OCI-LY7 (cell line): ENCODE results near the gene LGR6. TPM values are rescaled to one million over a fixed set of nuclear protein-coding genes. Genes with fewer than 3 reads are reported as not detected.
"Not testable (repeated sequence)": the region's sequence is repeated elsewhere in the genome, so short reads cannot be mapped to it uniquely, and the experiment has no call there.

Source experiments
- BruUV-seq: library from RNA; stranded (reverse); fragments of 400-500 nt; replicated peaks from 2 replicates; lab custom pipeline; 2021; lab: Mats Ljungman, UMichigan
- CTCF ChIA-PET: fragments of 300-600 bp; sonication (Branson Sonifier 250); formaldehyde crosslinking; loops from one replicate; lab custom pipeline; 2022; ENCODE audit warnings: antibody characterized with exemption; ENCODE audit not compliant: unreplicated experiment; lab: Charles Lee
- POLR2A ChIA-PET: fragments of 300-600 bp; sonication (Branson Sonifier 250); formaldehyde crosslinking; loops from one replicate; lab custom pipeline; 2022; ENCODE audit warnings: antibody characterized with exemption; lab: Charles Lee
- DNase-seq: peaks from one replicate; pipeline ENCODE4 v3.0.0-alpha.2; 2015; ENCODE audit warnings: low spot score
- H2AFZ ChIP-seq: fragments of 200-600 bp; sonication (generic), shearing (Covaris generic); 2 replicates; pipeline ENCODE4 v1.6.1; 2014; ENCODE audit warnings: mild to moderate bottlenecking, antibody characterized with exemption, low read length, moderate library complexity
- H3K27ac ChIP-seq: fragments of 200-600 bp; sonication (generic); 2 replicates; pipeline ENCODE4 v1.5.1; 2014; ENCODE audit warnings: mixed run types, low read depth, mild to moderate bottlenecking, moderate library complexity, low read length, inconsistent platforms; ENCODE audit not compliant: poor library complexity, severe bottlenecking
- H3K36me3 ChIP-seq: fragments of 200-600 bp; sonication (generic); 2 replicates; pipeline ENCODE4 v1.6.1; 2014; ENCODE audit warnings: mild to moderate bottlenecking, antibody characterized with exemption, low read length, moderate library complexity, mixed read lengths; ENCODE audit not compliant: insufficient read depth
- H3K4me1 ChIP-seq: fragments of 200-600 bp; sonication (generic); 2 replicates; pipeline ENCODE4 v1.5.1; 2014; ENCODE audit warnings: mild to moderate bottlenecking, low read length; ENCODE audit not compliant: insufficient read depth, poor library complexity, severe bottlenecking
- H3K4me2 ChIP-seq: fragments of 200-600 bp; sonication (generic); 2 replicates; pipeline ENCODE4 v1.6.1; 2014; ENCODE audit warnings: mild to moderate bottlenecking, low read length
- H3K4me3 ChIP-seq: fragments of 200-600 bp; sonication (generic); 2 replicates; pipeline ENCODE4 v1.5.1; 2014; ENCODE audit warnings: mild to moderate bottlenecking, low read depth, low read length; ENCODE audit not compliant: poor library complexity, severe bottlenecking
- H3K79me2 ChIP-seq: fragments of 200-600 bp; sonication (generic); 2 replicates; pipeline ENCODE4 v1.6.1; 2016; ENCODE audit warnings: low read depth, mild to moderate bottlenecking, low read length, moderate library complexity, mixed read lengths; ENCODE audit not compliant: insufficient read depth
- H3K9me2 ChIP-seq: fragments of 200-600 bp; sonication (generic); 2 replicates; pipeline ENCODE4 v1.6.1; 2016; ENCODE audit warnings: mild to moderate bottlenecking, low read length, mixed read lengths; ENCODE audit not compliant: insufficient read depth
- H3K9me3 ChIP-seq: fragments of 200-600 bp; sonication (generic); 2 replicates; pipeline ENCODE4 v1.6.1; 2014; ENCODE audit warnings: mild to moderate bottlenecking, mixed run types, low read length, mixed read lengths
- H4K20me1 ChIP-seq: fragments of 200-600 bp; sonication (generic); 2 replicates; pipeline ENCODE4 v1.6.1; 2014; ENCODE audit warnings: mild to moderate bottlenecking, antibody characterized with exemption, low read length, moderate library complexity, mixed read lengths; ENCODE audit not compliant: insufficient read depth
- CTCF ChIP-seq: fragments of 200-600 bp; sonication (generic); conservative IDR thresholded peaks from 2 replicates; pipeline ENCODE4 v1.5.1; 2014; ENCODE audit warnings: mild to moderate bottlenecking, antibody characterized with exemption, low read length, moderate library complexity, mixed read lengths
- EZH2phosphoT487 ChIP-seq: fragments of 200-600 bp; sonication (generic); IDR thresholded peaks from 2 replicates; pipeline ENCODE4 v1.6.1; 2018; ENCODE audit warnings: low read depth, borderline replicate concordance, mild to moderate bottlenecking, mixed run types, antibody characterized with exemption, low read length, moderate library complexity, mixed read lengths
- intact Hi-C: fragments of 100-400 bp; cut with micrococcal nuclease; formaldehyde crosslinking; loops from one replicate; pipeline ENCODE4 v1.10.0; 2022; ENCODE audit not compliant: unreplicated experiment
- total RNA-seq, 2 experiments: library from RNA; depleted of rRNA in 1 of 2; stranded (reverse); fragments of >200 nt in 1 of 2; shearing (Covaris generic) in 1 of 2; gene quantifications; 2 replicates each; pipeline ENCODE4 v1.2.3, GENCODE V29; 2014 to 2022

The LGR6 gene
- total RNA-seq, 2 experiments from 2014 or later: not detected

GRCh38 chr1:202254454-202255252, 61.1 kb downstream of the LGR6 start:
- BruUV-seq: no TSS peak
- Histone ChIP-seq H3K9me3 (no peaks in the 10 kb centered on the region), H2AFZ (no peak overlapping the region), H3K4me2 (no peak overlapping the region), H3K4me3 (no peak overlapping the region), H3K4me1 (no peaks in the 10 kb centered on the region), H4K20me1 (no peaks in the 10 kb centered on the region), H3K79me2 (no peaks in the 10 kb centered on the region), H3K9me2 (no peaks in the 10 kb centered on the region), H3K36me3 (no peaks in the 10 kb centered on the region), H3K27ac (no peak overlapping the region)
- TF ChIP-seq CTCF: no peak
- no peak for TF ChIP-seq EZH2phosphoT487
- DNase-seq: no peak
- ChIA-PET POLR2A (no interaction called here), CTCF (no interaction called here)
- intact Hi-C loops: no loop called here

- no peaks in the 10 kb centered on the region for H4K20me1 ChIP-seq
- POLR2A ChIA-PET: no interaction called here
- no peak overlapping the region for H3K27ac ChIP-seq
- no peak overlapping the region for H2AFZ ChIP-seq
- no peaks in the 10 kb centered on the region for H3K36me3 ChIP-seq
- H3K4me3 ChIP-seq: no peak overlapping the region
- no peaks in the 10 kb centered on the region for H3K9me3 ChIP-seq
- no TSS peak for BruUV-seq
- no peaks in the 10 kb centered on the region for H3K79me2 ChIP-seq
- H3K9me2 ChIP-seq: no peaks in the 10 kb centered on the region
- DNase-seq: no peak
- TF ChIP-seq EZH2phosphoT487: no peak
- TF ChIP-seq CTCF: no peak
- no peaks in the 10 kb centered on the region for H3K4me1 ChIP-seq
- intact Hi-C loops: no loop called here
- CTCF ChIA-PET: no interaction called here
- H3K4me2 ChIP-seq: no peak overlapping the region
Observed at GRCh38 chr1:202255343-202255742, 61.7 kb downstream of the LGR6 start.

GRCh38 chr1:202259705-202260104, 66.1 kb downstream of the LGR6 start:
- Histone ChIP-seq H3K4me2 (no peak overlapping the region), H4K20me1 (no peaks in the 10 kb centered on the region), H3K9me2 (no peaks in the 10 kb centered on the region), H3K27ac (no peak overlapping the region), H3K9me3 (no peaks in the 10 kb centered on the region), H3K4me3 (no peak overlapping the region), H3K79me2 (no peaks in the 10 kb centered on the region), H3K4me1 (no peaks in the 10 kb centered on the region), H3K36me3 (no peaks in the 10 kb centered on the region), H2AFZ (no peak overlapping the region)
- intact Hi-C loops: no loop called here
- no peak for TF ChIP-seq CTCF
- no peak for TF ChIP-seq EZH2phosphoT487
- DNase-seq: no peak
- CTCF ChIA-PET: no interaction called here
- BruUV-seq: no TSS peak
- POLR2A ChIA-PET: no interaction called here

- H3K79me2 ChIP-seq, H3K36me3 ChIP-seq, H3K4me2 ChIP-seq, H2AFZ ChIP-seq, H3K9me2 ChIP-seq, H3K4me1 ChIP-seq, intact Hi-C loops, CTCF ChIA-PET, BruUV-seq, H3K4me3 ChIP-seq, POLR2A ChIA-PET, H3K9me3 ChIP-seq, H3K27ac ChIP-seq, DNase-seq, H4K20me1 ChIP-seq: not testable (repeated sequence)
Observed at GRCh38 chr1:202261209-202261958, 67.8 kb downstream of the LGR6 start.
